PC-9 (cell line): ENCODE results near the gene GBP1.

ENCODE experiments used
- CTCF ChIP-seq: fragments of 200-600 bp; sonication (generic); conservative IDR thresholded peaks from 2 replicates; pipeline ENCODE4 v1.6.1; 2017; ENCODE audit warnings: mixed run types, antibody characterized with exemption, mild to moderate bottlenecking, moderate library complexity
- EZH2 ChIP-seq: fragments of 200-600 bp; sonication (generic); IDR thresholded peaks from 2 replicates; pipeline ENCODE4 v1.8.0; 2017; ENCODE audit warnings: antibody characterized with exemption, low read depth

- TF ChIP-seq CTCF = no peak
- TF ChIP-seq EZH2 = no peak
Measured at GRCh38 chr1:89100412-89100811, 35.4 kb upstream of the GBP1 start.
